Ectodermal cell (in vitro differentiated cells): ENCODE measurements around the gene FBXO3.

ENCODE experiments used
- H3K27ac ChIP-seq: 2 replicates; pipeline ENCODE4 v1.7.0; 2013; ENCODE audit warnings: mild to moderate bottlenecking, low read depth, low read length; ENCODE audit not compliant: insufficient read depth, poor library complexity, severe bottlenecking
- H3K27me3 ChIP-seq: 2 replicates; pipeline ENCODE4 v1.7.0; 2013; ENCODE audit warnings: mild to moderate bottlenecking, low read length; ENCODE audit not compliant: insufficient read depth, control insufficient read depth, poor library complexity, severe bottlenecking
- H3K36me3 ChIP-seq: one replicate; pipeline ENCODE4 v1.7.0; 2013; ENCODE audit warnings: low read length; ENCODE audit not compliant: control insufficient read depth, insufficient read depth
- H3K4me1 ChIP-seq: one replicate; pipeline ENCODE4 v1.7.0; 2013; ENCODE audit warnings: low read length; ENCODE audit not compliant: control insufficient read depth, insufficient read depth
- H3K4me3 ChIP-seq: 2 replicates; pipeline ENCODE4 v1.7.0; 2013; ENCODE audit warnings: low read depth, low read length, control low read depth; ENCODE audit not compliant: insufficient read depth
- H3K9me3 ChIP-seq: 2 replicates; pipeline ENCODE4 v1.7.0; 2013; ENCODE audit warnings: mild to moderate bottlenecking, low read length, moderate library complexity; ENCODE audit not compliant: control insufficient read depth
- WGBS, 2 experiments: methylation state at CpG; one replicate each; pipeline ENCODE4 v1.1.7; 2013; ENCODE audit warnings: missing lambda C conversion rate in 2 of 2; 5-methylcytosine and 5-hydroxymethylcytosine counted together

Gene FBXO3

GRCh38 chr11:33772870-33773269 lies 1.4 kb downstream of the FBXO3 start:
- Histone ChIP-seq H3K27ac (no peak overlapping the region), H3K36me3 (no peaks in the 10 kb centered on the region), H3K4me1 (peaks cover 5% of the 10 kb centered on the region), H3K9me3 (no peaks in the 10 kb centered on the region), H3K4me3 (no peak overlapping the region), H3K27me3 (peaks cover 35% of the 10 kb centered on the region)
- WGBS, 2 experiments: 80 to 88% methylated on average over 1 of the region's 1 CpG

- Histone ChIP-seq H3K4me1 (peaks cover 4% of the 10 kb centered on the region), H3K27me3 (peaks cover 35% of the 10 kb centered on the region), H3K36me3 (no peaks in the 10 kb centered on the region), H3K27ac (no peak overlapping the region), H3K9me3 (no peaks in the 10 kb centered on the region), H3K4me3 (no peak overlapping the region)
- 91% methylated on average over 4 of the region's 4 CpGs for WGBS, 2 experiments
Observed at GRCh38 chr11:33772300-33772699, 2.0 kb downstream of the FBXO3 start.

- no peak overlapping the region for H3K27ac ChIP-seq
- no peaks in the 10 kb centered on the region for H3K36me3 ChIP-seq
- no peak overlapping the region for H3K4me3 ChIP-seq
- 77 to 91% methylated on average over 2 of the region's 2 CpGs for WGBS, 2 experiments
- no peaks in the 10 kb centered on the region for H3K9me3 ChIP-seq
- peaks cover 2% of the 10 kb centered on the region for H3K4me1 ChIP-seq
- peaks cover 21% of the 10 kb centered on the region for H3K27me3 ChIP-seq
Observed at GRCh38 chr11:33770236-33770635, 4.1 kb downstream of the FBXO3 start.

- Histone ChIP-seq H3K4me3 (no peak overlapping the region), H3K27me3 (peaks cover 14% of the 10 kb centered on the region), H3K27ac (no peak overlapping the region), H3K9me3 (no peaks in the 10 kb centered on the region), H3K36me3 (peaks cover 4% of the 10 kb centered on the region), H3K4me1 (no peaks in the 10 kb centered on the region)
- 83 to 86% methylated on average over 3 of the region's 4 CpGs for WGBS, 2 experiments
Observed at GRCh38 chr11:33769542-33769941, 4.8 kb downstream of the FBXO3 start.

- H3K9me3 ChIP-seq: no peaks in the 10 kb centered on the region
- H3K4me3 ChIP-seq: no peak overlapping the region
- peaks cover under 1% of the 10 kb centered on the region for H3K27me3 ChIP-seq
- no peak overlapping the region for H3K27ac ChIP-seq
- WGBS, 2 experiments: 91 to 97% methylated on average over 4 of the region's 4 CpGs
- H3K36me3 ChIP-seq: peaks cover 11% of the 10 kb centered on the region
- no peaks in the 10 kb centered on the region for H3K4me1 ChIP-seq
Observed at GRCh38 chr11:33767624-33768023, 6.7 kb downstream of the FBXO3 start.

GRCh38 chr11:33766085-33766484 lies 8.2 kb downstream of the FBXO3 start:
- 93 to 98% methylated on average over 2 of the region's 2 CpGs for WGBS, 2 experiments
- Histone ChIP-seq H3K36me3 (peaks cover 11% of the 10 kb centered on the region), H3K27ac (no peak overlapping the region), H3K4me3 (no peak overlapping the region), H3K27me3 (no peaks in the 10 kb centered on the region), H3K9me3 (no peaks in the 10 kb centered on the region), H3K4me1 (no peaks in the 10 kb centered on the region)

- H3K36me3 ChIP-seq: peaks cover 18% of the 10 kb centered on the region
Observed at GRCh38 chr11:33761471-33761870, 12.8 kb downstream of the FBXO3 start.

GRCh38 chr11:33753304-33753967 lies 20.9 kb downstream of the FBXO3 start:
- 73 to 81% methylated on average over 3 to 4 of the region's 4 CpGs for WGBS, 2 experiments
- no peak overlapping the region for H3K27ac ChIP-seq
- H3K4me1 ChIP-seq: no peaks in the 10 kb centered on the region
- no peaks in the 10 kb centered on the region for H3K9me3 ChIP-seq
- H3K4me3 ChIP-seq: no peak overlapping the region
- H3K27me3 ChIP-seq: no peaks in the 10 kb centered on the region
- H3K36me3 ChIP-seq: peaks cover 4% of the 10 kb centered on the region

More at GRCh38 chr11:33761471-33761870, 12.8 kb downstream of the FBXO3 start:
- H3K27me3 ChIP-seq: no peaks in the 10 kb centered on the region
- H3K9me3 ChIP-seq: no peaks in the 10 kb centered on the region
- WGBS, 2 experiments: 96 to 97% methylated on average over 2 of the region's 2 CpGs
- no peaks in the 10 kb centered on the region for H3K4me1 ChIP-seq
- H3K4me3 ChIP-seq: no peak overlapping the region
- H3K27ac ChIP-seq: no peak overlapping the region

- H3K36me3 ChIP-seq: peaks cover 4% of the 10 kb centered on the region
- WGBS, 2 experiments: 87 to 93% methylated on average over 3 of the region's 3 CpGs
- no peak overlapping the region for H3K4me3 ChIP-seq
- H3K9me3 ChIP-seq: no peaks in the 10 kb centered on the region
- H3K4me1 ChIP-seq: no peaks in the 10 kb centered on the region
- no peaks in the 10 kb centered on the region for H3K27me3 ChIP-seq
- no peak overlapping the region for H3K27ac ChIP-seq
Observed at GRCh38 chr11:33751878-33752277, 22.4 kb downstream of the FBXO3 start.

GRCh38 chr11:33747979-33748378 lies 26.3 kb downstream of the FBXO3 start:
- H3K9me3 ChIP-seq: no peaks in the 10 kb centered on the region
- no peak overlapping the region for H3K27ac ChIP-seq
- 100% methylated on average over 2 of the region's 2 CpGs for WGBS, 2 experiments
- H3K4me3 ChIP-seq: no peak overlapping the region
- no peaks in the 10 kb centered on the region for H3K36me3 ChIP-seq
- no peaks in the 10 kb centered on the region for H3K27me3 ChIP-seq
- no peaks in the 10 kb centered on the region for H3K4me1 ChIP-seq
